NCI-H2107 treated with DMSO at 0.1 percent for 48 hours (cell line): ENCODE measurements around the gene PCNT.
"Not testable (repeated sequence)": the region's sequence is repeated elsewhere in the genome, so short reads cannot be mapped to it uniquely, and the experiment has no call there.

ENCODE experiments used
- DNase-seq: peaks from one replicate; lab custom pipeline; 2025; ENCODE audit not compliant: unreplicated experiment; lab: John Stamatoyannopoulos, UW

PCNT gene

DNA sequence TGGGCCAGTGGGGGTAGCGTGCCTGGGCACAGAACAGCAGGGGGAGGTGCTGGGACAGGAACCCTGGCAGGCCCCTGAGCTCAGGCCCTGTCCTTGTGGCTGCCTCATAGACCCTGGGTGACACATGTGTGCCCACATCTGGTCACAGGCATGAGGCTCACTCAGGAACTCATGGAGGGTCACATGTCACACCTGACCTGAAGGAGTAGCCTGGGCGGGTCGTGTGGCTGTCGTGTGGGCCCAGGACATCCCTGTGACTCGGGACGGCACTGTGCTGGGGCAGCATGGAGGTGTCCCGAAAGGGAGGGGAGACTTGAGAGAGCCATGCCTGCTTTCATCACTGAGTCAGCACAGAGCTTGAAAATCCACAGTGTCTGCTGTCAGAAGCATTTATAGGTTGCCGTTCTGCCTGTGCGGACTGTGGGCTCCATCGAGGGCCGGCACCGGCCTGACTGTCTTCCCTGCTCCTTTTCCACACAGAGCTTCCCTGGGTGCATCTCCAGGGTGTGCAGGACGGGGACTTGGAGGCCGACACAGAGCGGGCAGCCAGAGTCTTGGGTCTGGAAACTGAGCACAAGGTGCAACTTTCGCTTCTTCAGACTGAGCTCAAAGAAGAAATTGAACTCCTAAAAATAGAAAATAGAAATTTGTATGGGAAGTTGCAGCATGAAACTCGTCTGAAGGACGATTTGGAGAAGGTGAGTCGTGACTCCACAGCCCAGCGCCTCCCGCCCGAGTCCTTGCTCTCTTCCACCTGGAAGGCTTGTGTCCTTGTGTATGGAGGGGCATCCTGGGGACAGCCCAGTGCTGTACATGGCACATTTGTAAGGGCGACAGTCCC, 32.8 kb downstream of the PCNT start:
- no peak for DNase-seq

- no peak for DNase-seq
Measured at GRCh38 chr21:46357335-46357604, 33.3 kb downstream of the PCNT start.

- no peak for DNase-seq
Measured at GRCh38 chr21:46357684-46358425, 33.9 kb downstream of the PCNT start.

DNA sequence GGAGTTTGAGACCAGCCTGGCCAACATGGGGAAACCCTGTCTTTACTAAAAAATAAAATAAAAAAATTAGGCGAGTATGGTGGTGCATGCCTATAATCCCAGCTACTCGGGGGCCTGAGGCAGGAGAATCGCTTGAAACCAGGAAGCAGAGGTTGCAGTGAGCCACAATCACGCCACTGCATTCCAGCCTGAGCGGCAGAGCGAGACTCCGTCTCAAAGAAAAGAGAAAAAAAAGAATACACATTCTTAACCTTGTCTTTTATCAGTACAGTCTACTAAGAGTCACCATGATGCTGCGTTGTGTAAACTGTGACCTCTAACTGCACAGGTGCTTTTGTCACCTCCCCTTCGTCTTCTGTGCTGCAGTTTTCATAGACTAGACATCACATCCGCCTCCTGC, 37.2 kb downstream of the PCNT start:
- no peak for DNase-seq

DNA sequence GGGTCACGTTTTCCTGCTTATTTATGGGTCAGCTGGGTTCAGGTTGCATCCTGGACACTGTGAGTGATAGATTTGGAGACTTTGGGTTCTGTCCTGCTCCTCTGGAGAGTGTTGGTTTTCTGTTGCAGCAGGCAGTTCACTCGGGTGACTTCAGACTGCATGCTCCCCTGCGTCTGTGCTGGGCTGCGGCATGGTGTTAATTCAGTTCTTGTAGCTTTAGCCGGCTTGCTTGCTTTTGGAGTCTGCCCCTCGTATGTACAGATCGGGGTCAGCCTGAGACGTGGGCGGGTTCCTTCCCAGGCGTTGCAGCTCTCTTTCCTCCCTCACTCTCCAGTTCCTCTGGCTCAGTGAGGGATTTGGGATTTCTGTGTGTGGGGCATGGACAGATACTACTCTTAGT, 38.0 kb downstream of the PCNT start:
- DNase-seq, result no peak

GRCh38 chr21:46362946-46363345, 39.0 kb downstream of the PCNT start:
- DNase-seq, result no peak

DNA sequence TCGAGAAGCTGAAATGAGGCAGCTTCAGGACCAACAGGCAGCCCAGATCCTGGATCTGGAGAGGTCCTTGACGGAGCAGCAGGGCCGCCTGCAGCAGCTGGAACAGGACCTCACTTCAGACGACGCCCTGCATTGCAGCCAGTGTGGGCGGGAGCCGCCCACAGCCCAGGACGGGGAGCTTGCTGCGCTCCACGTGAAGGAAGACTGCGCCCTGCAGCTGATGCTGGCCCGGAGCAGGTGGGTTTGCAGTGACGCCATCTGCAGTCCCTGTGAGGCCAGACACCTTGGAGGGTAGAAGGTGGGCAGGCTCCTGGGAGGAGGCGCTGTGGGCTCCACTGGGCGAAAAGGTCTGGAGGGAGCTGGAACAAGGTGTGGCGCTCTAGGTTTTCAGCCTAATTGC, 39.7 kb downstream of the PCNT start:
- DNase-seq, result no peak

GRCh38 chr21:46366091-46366490, 42.1 kb downstream of the PCNT start:
- no peak for DNase-seq

DNA sequence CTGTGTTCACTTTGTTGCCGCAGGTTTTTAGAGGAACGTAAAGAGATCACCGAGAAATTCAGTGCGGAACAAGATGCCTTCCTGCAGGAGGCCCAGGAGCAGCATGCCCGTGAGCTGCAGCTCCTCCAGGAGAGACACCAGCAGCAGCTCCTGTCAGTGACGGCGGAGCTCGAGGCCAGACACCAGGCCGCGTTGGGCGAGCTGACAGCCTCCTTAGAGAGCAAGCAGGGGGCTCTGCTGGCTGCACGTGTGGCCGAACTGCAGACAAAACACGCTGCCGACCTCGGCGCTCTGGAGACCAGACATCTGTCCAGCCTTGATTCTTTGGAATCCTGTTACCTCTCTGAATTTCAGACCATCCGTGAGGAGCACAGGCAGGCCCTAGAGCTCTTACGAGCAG, 42.6 kb downstream of the PCNT start:
- no peak for DNase-seq

- no peak for DNase-seq
Measured at GRCh38 chr21:46366966-46367365, 43.0 kb downstream of the PCNT start.

GRCh38 chr21:46368533-46369285, 44.8 kb downstream of the PCNT start:
- no peak for DNase-seq

GRCh38 chr21:46369520-46370235, 45.7 kb downstream of the PCNT start:
- DNase-seq, result no peak

DNA sequence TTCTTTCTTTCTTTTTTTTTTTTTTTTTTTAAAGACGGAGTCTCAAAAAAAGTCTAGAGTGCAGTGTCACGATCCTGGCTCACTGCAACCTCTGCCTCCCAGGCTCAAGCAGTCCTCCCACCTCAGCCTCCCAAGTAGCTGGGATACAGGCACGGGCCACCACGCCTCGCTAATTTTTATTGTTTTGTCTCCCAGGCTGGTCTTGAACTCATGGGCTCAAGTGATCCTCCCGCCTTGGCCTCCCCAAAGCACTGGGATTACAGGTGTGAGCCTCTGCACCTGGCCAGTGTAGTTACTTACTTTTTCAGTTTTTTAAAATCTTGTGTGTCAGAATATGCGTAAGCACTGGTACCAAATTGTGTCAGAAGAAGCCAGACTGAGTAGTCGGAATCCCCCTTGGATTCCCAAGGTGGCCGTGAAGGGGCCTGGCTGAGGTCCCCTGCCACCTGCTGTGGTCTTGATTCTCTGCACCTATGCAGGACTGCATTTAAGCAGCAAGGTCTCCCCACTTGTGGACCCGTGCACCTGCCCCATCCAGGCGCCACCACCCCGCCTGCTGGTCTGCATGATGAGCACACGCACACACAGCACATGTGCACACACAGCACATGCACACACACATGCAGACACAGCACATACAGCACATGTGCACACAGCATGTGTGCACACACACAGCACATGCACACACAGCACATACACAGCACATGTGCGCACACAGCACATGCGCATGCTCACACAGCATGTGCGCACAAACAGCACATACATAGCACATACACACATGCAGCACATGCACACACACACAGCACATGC, 47.5 kb downstream of the PCNT start:
- no peak for DNase-seq

GRCh38 chr21:46372014-46372485, 48.1 kb downstream of the PCNT start:
- DNase-seq, result no peak

GRCh38 chr21:46372947-46373346, 49.0 kb downstream of the PCNT start:
- not testable (repeated sequence) for DNase-seq

GRCh38 chr21:46374761-46375389, 50.9 kb downstream of the PCNT start:
- DNase-seq, result no peak

DNA sequence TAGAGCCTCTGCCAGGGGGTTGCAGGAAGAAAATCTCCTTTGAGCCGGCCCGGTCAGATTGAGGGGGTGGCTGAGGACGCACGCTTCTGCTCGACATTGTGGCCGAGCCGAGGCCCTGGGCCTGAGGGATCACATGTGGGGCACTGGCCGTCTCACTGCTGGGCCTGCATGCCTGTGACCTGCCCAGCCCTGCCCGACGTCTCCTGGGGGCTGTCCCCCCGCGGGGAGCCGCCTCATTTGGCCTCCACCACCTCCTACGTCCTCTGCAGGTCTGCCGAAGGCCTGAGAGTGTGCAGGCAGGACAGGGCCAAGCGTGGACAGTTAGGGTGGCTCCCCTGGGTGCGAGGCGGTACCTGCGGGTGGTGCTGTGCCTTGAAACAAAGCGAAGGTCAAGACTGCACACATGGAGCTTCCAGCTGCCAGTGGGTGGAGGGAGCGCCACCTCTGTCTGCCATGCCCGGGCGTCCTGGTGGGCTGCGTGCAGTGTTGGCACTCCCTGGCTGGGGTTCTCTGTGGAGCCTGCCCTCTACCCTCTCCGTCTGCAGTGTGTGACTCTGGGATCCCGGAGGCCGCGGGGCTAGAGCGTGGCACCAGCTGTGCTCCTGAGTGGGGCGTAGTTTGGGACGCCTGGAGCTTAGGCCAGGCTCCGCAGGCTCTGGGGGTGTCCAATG, 51.7 kb downstream of the PCNT start:
- no peak for DNase-seq

DNA sequence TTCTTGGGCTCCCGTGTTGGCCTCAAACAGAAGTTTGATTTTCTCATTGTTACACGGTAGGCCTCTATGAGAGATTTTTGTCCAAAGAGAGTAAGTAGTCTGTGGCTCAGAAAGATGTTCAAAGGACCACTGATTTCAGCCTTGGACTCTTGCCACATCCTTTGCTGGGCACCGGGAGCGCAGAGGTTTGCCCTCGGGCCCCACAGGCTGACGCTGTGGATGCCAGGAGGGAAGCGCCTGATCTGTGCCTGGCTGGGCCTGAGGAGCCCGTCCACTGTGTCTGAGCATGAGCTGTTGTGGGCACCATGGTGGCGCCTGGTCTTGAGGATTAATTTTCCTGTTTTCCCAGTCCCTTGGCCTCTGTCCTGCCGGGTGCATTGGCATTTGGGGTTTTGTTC, 52.3 kb downstream of the PCNT start:
- DNase-seq, result no peak

DNA sequence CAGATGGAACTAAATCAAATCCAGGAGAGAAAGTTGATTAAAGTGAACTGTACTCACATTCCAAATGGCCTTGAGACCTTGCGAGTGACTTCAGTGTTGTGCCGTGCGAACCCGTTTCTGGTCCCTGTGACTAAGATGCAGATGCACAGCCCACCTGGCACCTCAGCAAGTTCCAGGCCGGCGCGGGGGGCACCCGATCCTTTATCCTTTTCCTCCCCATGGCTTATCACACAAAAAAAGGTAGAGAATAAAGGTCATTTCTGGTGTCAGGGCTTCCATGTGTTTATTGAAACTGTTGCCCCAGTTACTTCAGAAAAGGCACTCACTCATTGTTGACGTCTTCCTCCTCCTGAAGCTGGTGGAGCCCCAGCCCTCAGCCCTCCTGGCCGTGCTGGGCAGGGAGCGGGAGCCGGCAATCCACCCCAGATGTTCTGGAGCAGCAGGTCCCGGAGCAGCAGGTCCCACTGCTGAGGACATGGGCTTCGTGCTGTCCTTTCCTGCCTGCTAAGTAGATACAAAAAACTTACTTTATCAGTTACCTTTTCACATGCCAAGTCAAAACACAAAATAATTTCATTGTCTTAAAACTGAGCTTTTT, 53.0 kb downstream of the PCNT start:
- no peak for DNase-seq
